Activated B cell treated with CpG ODN at 0.5 μM for 24 hours (primary cell): ENCODE results near the gene PDIA3. TPM values are rescaled to one million over a fixed set of nuclear protein-coding genes. Genes with fewer than 3 reads are reported as not detected.
"Not testable (repeated sequence)": the region's sequence is repeated elsewhere in the genome, so short reads cannot be mapped to it uniquely, and the experiment has no call there.

ENCODE experiments used
- ATAC-seq: fragments of 200-7000 bp; cut with Tn5 transposase; one replicate; pipeline ENCODE4 v1.10.0; 2021; ENCODE audit warnings: low read depth, mild to moderate bottlenecking, moderate library complexity
- CTCF ChIA-PET: fragments of 350-600 bp; sonication (Branson Sonifier 250); formaldehyde crosslinking; loops from one replicate; lab custom pipeline; 2021; ENCODE audit warnings: antibody characterized with exemption; lab: Charles Lee
- POLR2A ChIA-PET: fragments of 350-600 bp; sonication (Branson Sonifier 250); formaldehyde crosslinking; loops from one replicate; lab custom pipeline; 2021; ENCODE audit warnings: antibody characterized with exemption; lab: Charles Lee
- DNase-seq: peaks from one replicate; pipeline ENCODE4 v3.0.0; 2022
- H3K27ac Mint-ChIP-seq: one replicate; pipeline ENCODE4 v1.8.0; 2020; ENCODE audit warnings: mixed read lengths
- H3K27me3 Mint-ChIP-seq: one replicate; pipeline ENCODE4 v1.8.0; 2021; ENCODE audit warnings: mixed read lengths
- H3K36me3 Mint-ChIP-seq: one replicate; pipeline ENCODE4 v1.8.0; 2021; ENCODE audit warnings: low read depth, mixed read lengths
- H3K4me1 Mint-ChIP-seq: one replicate; pipeline ENCODE4 v1.8.0; 2021; ENCODE audit warnings: mixed read lengths
- H3K4me3 Mint-ChIP-seq: one replicate; pipeline ENCODE4 v1.8.0; 2020; ENCODE audit warnings: mild to moderate bottlenecking, mixed read lengths
- H3K9me3 Mint-ChIP-seq: one replicate; pipeline ENCODE4 v1.8.0; 2020; ENCODE audit warnings: mixed read lengths
- CTCF ChIP-seq: fragments of 200-600 bp; IDR thresholded peaks from one replicate; pipeline ENCODE4 v1.8.0; 2022; ENCODE audit warnings: antibody characterized with exemption, mild to moderate bottlenecking
- intact Hi-C: fragments of 100-400 bp; cut with micrococcal nuclease; formaldehyde crosslinking; loops from one replicate; pipeline ENCODE4 v1.15.1; 2024
- total RNA-seq: library from RNA; stranded (reverse); gene quantifications from 2 replicates; pipeline ENCODE4 v1.2.3, GENCODE V29; 2022

PDIA3 gene
- total RNA-seq = 179 and 194 TPM in 2 replicates

DNA sequence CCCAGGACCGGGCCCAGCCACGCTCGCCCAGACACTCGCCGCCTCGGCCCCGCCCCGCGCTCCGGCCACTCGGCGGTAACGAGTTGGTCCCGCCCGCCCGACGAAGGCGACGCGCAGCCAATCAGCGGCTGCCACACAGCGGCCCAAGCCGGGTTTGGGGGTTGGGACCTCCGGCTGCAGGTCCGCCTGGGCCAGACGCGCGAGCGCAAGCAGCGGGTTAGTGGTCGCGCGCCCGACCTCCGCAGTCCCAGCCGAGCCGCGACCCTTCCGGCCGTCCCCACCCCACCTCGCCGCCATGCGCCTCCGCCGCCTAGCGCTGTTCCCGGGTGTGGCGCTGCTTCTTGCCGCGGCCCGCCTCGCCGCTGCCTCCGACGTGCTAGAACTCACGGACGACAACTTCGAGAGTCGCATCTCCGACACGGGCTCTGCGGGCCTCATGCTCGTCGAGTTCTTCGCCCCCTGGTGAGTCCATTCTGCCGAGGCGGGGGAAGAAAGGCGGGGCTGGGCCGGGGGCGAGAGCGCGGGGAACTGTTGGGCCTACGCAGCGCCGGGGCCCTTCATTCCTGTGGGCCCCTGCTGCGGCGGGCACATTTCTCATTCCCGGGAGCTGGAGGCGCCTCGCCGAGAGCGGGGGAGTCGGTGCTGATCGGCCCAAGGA lies at the start of gene PDIA3:
TSS of gene PDIA3 (plus strand) at position 194 of the 658 bp plus-strand sequence. CDS start at position 296, 102 bp downstream.
- Mint-ChIP-seq H3K27ac (peak within 1 kb of the TSS; percentile 97), H3K4me1 (peaks cover 58% of the 10 kb centered on the region), H3K36me3 (peaks cover 19% of the 10 kb centered on the region), H3K4me3 (peak within 1 kb of the TSS; percentile 94)
- ChIA-PET POLR2A (interaction anchor here (0.5 to 6.1 kb wide), 20 partner anchors 8 to 1883 kb away, joined by 3 to 107 read pairs (median 4); partner anchors contain the start of genes ELL3, HYPK, MFAP1 and SERF2), CTCF (interaction anchor here (1.5 to 1.6 kb wide), 2 partner anchors 24 to 30 kb away, joined by 5 read pairs; partner anchors contain the start of gene ELL3)
- DNase-seq (peak; percentile 86), ATAC-seq (peak; percentile 82)
- intact Hi-C loops = loop anchor here (1.0 to 5.0 kb wide), 5 partner anchors 30 to 562 kb away; partner anchors contain the start of genes CCNDBP1, ELL3, MFAP1 and SERF2
- H3K9me3 Mint-ChIP-seq, H3K27me3 Mint-ChIP-seq: not testable (repeated sequence)

DNA sequence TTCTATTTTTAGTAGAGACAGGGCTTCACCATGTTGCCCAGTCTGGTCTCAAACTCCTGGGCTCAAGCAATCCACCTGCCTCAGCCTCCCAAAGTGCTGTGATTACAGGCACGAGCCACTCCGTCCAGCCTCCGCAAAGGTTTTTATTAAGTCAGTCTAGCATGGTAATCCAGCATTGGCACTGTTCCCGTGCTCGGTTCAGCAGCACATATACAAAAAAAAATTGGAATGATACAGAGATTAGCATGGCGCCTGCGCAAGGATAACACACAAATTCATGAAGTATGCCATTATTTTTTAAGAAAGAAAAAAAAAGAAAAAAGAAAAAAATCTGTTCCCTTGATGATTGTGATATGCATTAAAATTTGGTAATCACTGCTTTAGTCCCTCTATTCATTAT lies 44.1 kb upstream of the PDIA3 start:
- DNase-seq (no peak), ATAC-seq (no peak)
- ChIA-PET POLR2A (no interaction called here), CTCF (no interaction called here)
- H3K27me3 Mint-ChIP-seq = peaks cover 13% of the 10 kb centered on the region
- no peak overlapping the region for H3K4me3 Mint-ChIP-seq
- H3K9me3 Mint-ChIP-seq = no peaks in the 10 kb centered on the region
- no peak overlapping the region for H3K27ac Mint-ChIP-seq
- H3K4me1 Mint-ChIP-seq = no peaks in the 10 kb centered on the region
- intact Hi-C loops = no loop called here
- H3K36me3 Mint-ChIP-seq = no peaks in the 10 kb centered on the region
- TF ChIP-seq CTCF = no peak

GRCh38 chr15:43702701-43703424 lies 43.4 kb upstream of the PDIA3 start:
- intact Hi-C loops = no loop called here
- no peak for ATAC-seq
- no peak overlapping the region for H3K27ac Mint-ChIP-seq

DNA sequence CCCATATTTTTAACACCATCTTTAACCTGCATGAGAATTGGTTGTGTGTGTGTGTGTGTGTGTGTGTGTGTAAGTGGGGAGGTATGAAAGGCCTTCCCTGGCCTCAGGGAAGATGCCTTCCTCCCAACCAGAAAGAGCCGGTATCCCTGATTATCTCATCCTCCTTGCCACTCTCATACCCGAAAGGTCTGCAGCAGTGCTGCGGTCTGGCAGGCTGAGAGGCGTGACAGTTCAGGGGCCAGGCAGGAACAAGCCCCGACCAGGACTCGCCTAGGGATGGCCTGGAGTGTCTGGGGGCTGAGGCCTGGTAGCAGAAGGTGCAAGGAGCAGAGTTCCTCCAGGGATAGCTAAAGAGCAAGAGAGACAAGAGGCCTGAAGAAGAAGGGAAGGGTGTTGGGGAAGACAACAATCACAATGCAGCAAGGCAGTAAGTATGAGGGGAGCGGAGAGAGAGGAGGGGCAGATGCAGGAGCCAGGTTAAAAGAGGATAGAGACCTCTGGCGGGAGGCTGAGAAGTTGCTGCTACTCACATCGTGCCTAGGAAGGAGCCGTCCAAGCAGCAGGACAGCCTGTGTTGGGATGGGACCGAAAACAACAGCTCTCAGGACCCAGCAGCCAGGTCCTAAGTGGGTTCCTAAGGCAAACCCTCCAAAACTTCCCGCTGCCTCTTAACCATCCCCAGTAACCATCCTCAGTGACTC lies 35.7 kb upstream of the PDIA3 start:
- intact Hi-C loops, H3K27me3 Mint-ChIP-seq, DNase-seq, H3K27ac Mint-ChIP-seq, H3K9me3 Mint-ChIP-seq, POLR2A ChIA-PET, H3K4me3 Mint-ChIP-seq, CTCF ChIA-PET, H3K36me3 Mint-ChIP-seq, H3K4me1 Mint-ChIP-seq, ATAC-seq: not testable (repeated sequence)

More at GRCh38 chr15:43702701-43703424, 43.4 kb upstream of the PDIA3 start:
- Mint-ChIP-seq H3K9me3 (no peaks in the 10 kb centered on the region), H3K27me3 (peaks cover 8% of the 10 kb centered on the region), H3K4me1 (no peaks in the 10 kb centered on the region), H3K36me3 (no peaks in the 10 kb centered on the region), H3K4me3 (no peak overlapping the region)
- ChIA-PET POLR2A (no interaction called here), CTCF (no interaction called here)
- no peak for TF ChIP-seq CTCF
- DNase-seq = no peak

- intact Hi-C loops = no loop called here
- H3K4me3 Mint-ChIP-seq = no peak overlapping the region
- CTCF ChIA-PET = no interaction called here
- TF ChIP-seq CTCF = no peak
- H3K27me3 Mint-ChIP-seq = peaks cover 3% of the 10 kb centered on the region
- H3K27ac Mint-ChIP-seq = no peak overlapping the region
- POLR2A ChIA-PET = no interaction called here
- H3K9me3 Mint-ChIP-seq = no peaks in the 10 kb centered on the region
- H3K4me1 Mint-ChIP-seq = no peaks in the 10 kb centered on the region
- ATAC-seq (no peak), DNase-seq (no peak)
- H3K36me3 Mint-ChIP-seq = no peaks in the 10 kb centered on the region
These were observed 23.1 kb upstream of the PDIA3 start for GRCh38 chr15:43723151-43723550.

- H3K9me3 Mint-ChIP-seq, CTCF ChIA-PET, H3K27ac Mint-ChIP-seq, H3K27me3 Mint-ChIP-seq, DNase-seq, H3K4me1 Mint-ChIP-seq, ATAC-seq, intact Hi-C loops, H3K36me3 Mint-ChIP-seq, H3K4me3 Mint-ChIP-seq, POLR2A ChIA-PET: not testable (repeated sequence)
These were observed 19.9 kb upstream of the PDIA3 start for GRCh38 chr15:43726306-43726705.

DNA sequence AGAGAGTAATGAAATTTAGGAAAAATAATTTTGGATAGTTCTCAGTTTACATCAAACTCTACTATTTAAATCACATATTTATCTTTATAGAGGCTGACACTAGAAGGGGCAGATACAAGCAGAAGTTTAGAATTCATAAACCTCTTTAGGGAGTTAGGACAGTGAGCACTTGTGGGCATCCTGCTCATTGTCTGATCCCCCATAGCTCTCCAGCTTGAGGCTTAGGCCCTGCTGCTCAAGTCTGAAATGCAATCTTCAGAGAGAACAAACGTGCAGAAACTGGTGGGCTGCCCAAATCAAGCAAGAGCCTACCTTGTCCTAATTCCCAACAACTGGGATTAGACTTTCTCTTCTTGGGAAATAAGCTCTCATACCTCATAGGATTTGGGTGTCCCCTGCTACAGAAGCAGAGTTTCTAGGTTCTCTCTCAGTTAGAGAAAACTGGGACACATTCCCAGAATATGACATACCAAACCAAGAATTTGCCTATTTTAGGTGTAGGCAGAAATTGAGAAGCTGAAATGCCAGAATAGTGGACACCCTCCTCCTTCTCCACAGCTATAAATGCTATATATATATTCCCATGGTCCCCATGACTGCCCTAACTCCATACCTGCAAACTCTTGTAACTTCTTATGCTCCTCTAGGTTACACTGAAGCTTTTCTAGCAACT lies 18.0 kb upstream of the PDIA3 start:
- CTCF ChIA-PET, H3K27ac Mint-ChIP-seq, ATAC-seq, DNase-seq, intact Hi-C loops, H3K9me3 Mint-ChIP-seq, POLR2A ChIA-PET, H3K36me3 Mint-ChIP-seq, H3K27me3 Mint-ChIP-seq, H3K4me3 Mint-ChIP-seq, H3K4me1 Mint-ChIP-seq: not testable (repeated sequence)
